Natural killer cell (primary cell): ENCODE data around the gene MKKS. TPM values are rescaled to one million over a fixed set of nuclear protein-coding genes. Genes with fewer than 3 reads are reported as not detected.

ENCODE experiments used
- ATAC-seq, 3 donors: fragments of 150-1000 bp in 2 of 3; fragments of 200-7000 bp in 1 of 3; cut with Tn5 transposase; 1 replicate in 1 of 3; 2 replicates in 2 of 3; pipeline ENCODE4 v1.10.0; 2021; ENCODE audit warnings: mild to moderate bottlenecking in 2 of 3, moderate library complexity in 2 of 3
- DNase-seq, 2 donors: peaks; one replicate each; pipeline versions ENCODE4 v3.0.0 to v3.0.0-alpha.2; 2013 to 2021; ENCODE audit warnings: mixed read lengths in 1 of 2
- H3K27ac ChIP-seq: one replicate; pipeline ENCODE4 v1.5.1; 2013; ENCODE audit warnings: mild to moderate bottlenecking, low read length
- H3K27me3 ChIP-seq: one replicate; pipeline ENCODE4 v1.6.1; 2013; ENCODE audit warnings: low read length; ENCODE audit not compliant: control insufficient read depth, insufficient read depth
- H3K36me3 ChIP-seq: one replicate; pipeline ENCODE4 v1.6.1; 2013; ENCODE audit warnings: low read length; ENCODE audit not compliant: control insufficient read depth, insufficient read depth
- H3K4me1 ChIP-seq: one replicate; pipeline ENCODE4 v1.6.1; 2013; ENCODE audit warnings: low read length; ENCODE audit not compliant: control insufficient read depth, insufficient read depth
- H3K4me3 ChIP-seq: one replicate; pipeline ENCODE4 v1.5.1; 2013; ENCODE audit warnings: low read length
- H3K9me3 ChIP-seq: one replicate; pipeline ENCODE4 v1.6.1; 2013; ENCODE audit warnings: low read length; ENCODE audit not compliant: control insufficient read depth, insufficient read depth
- H3K27ac Mint-ChIP-seq, 2 donors: one replicate each; pipeline ENCODE4 v1.8.0; 2022; ENCODE audit warnings: mild to moderate bottlenecking in 2 of 2, mixed read lengths in 2 of 2, moderate library complexity in 1 of 2
- H3K27me3 Mint-ChIP-seq, 2 donors: one replicate each; pipeline ENCODE4 v1.8.0; 2022; ENCODE audit warnings: low read depth in 2 of 2, mixed read lengths in 2 of 2
- H3K36me3 Mint-ChIP-seq: one replicate; pipeline ENCODE4 v1.8.0; 2022; ENCODE audit warnings: mixed read lengths
- H3K4me1 Mint-ChIP-seq, 2 donors: one replicate each; pipeline ENCODE4 v1.8.0; 2022; ENCODE audit warnings: mixed read lengths in 2 of 2
- H3K4me3 Mint-ChIP-seq: one replicate; pipeline ENCODE4 v1.8.0; 2022; ENCODE audit warnings: mild to moderate bottlenecking, moderate library complexity, mixed read lengths
- H3K9me3 Mint-ChIP-seq, 2 donors: one replicate each; pipeline ENCODE4 v1.8.0; 2022; ENCODE audit warnings: mixed read lengths in 2 of 2
- WGBS: methylation state at CpG from one replicate; pipeline ENCODE4 v1.1.7; 2013; ENCODE audit warnings: missing lambda C conversion rate; ENCODE audit not compliant: insufficient coverage; 5-methylcytosine and 5-hydroxymethylcytosine counted together
- intact Hi-C: fragments of 100-400 bp; cut with micrococcal nuclease; formaldehyde crosslinking; loops from one replicate; pipeline ENCODE4 v1.14.2; 2022
- total RNA-seq, 4 donors: library from RNA; stranded (reverse); fragments of 120-200 nt in 1 of 4; gene quantifications; one replicate each; pipeline versions ENCODE4 v1.2.3 to v1.2.4, GENCODE V29; 2013 to 2022
- TF ChIP-seq, protein P1 (sequence below): fragments of 200-600 bp; IDR thresholded peaks from one replicate; pipeline ENCODE4 v1.8.0; 2022; ENCODE audit warnings: antibody characterized with exemption

Gene MKKS
- total RNA-seq, 3 donors from 2014 or later (not counting 1 experiment from before 2014, with no cell fraction given), result 3.5 to 6.2 (median 3.6) TPM

DNA sequence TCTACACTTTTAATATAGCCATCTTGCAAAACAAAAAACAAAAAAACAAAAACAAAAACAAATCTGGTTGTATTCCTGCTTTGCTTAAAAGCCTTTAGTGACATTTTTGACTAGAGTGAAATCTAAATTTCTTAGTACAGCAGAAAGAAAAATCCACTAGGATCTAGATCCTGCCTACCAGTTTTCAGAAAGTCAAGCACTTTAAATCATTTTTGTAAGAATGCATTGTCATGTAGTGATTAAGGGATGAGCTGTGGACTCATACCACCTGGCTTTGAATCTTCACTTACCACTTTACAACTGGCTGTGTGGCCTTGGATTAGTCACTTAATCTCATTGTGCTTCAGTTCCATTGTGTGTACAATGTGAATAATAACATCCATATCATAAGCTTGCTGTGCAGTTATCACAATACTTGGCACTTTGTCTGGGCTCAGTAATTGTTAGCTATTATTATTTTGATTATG is 4.0 kb downstream of the MKKS start:
- H3K36me3 Mint-ChIP-seq, result no peaks in the 10 kb centered on the region
- H3K27ac ChIP-seq, result no peak overlapping the region
- no peaks in the 10 kb centered on the region for H3K9me3 Mint-ChIP-seq
- peak overlapping the region in 1 of 2 donors; percentile 21 for H3K27ac Mint-ChIP-seq
- H3K27me3 Mint-ChIP-seq, result no peaks in the 10 kb centered on the region
- no peaks in the 10 kb centered on the region for H3K9me3 ChIP-seq
- intact Hi-C loops, result loop anchor here (5.0 to 10.0 kb wide), 3 partner anchors 82 to 1023 kb away; partner anchors contain the start of gene JAG1
- no peaks in the 10 kb centered on the region for H3K36me3 ChIP-seq
- ATAC-seq (no peak), DNase-seq (no peak)
- no peak overlapping the region for H3K4me3 Mint-ChIP-seq
- H3K4me1 Mint-ChIP-seq, result peaks cover 47 to 71% of the 10 kb centered on the region in 2 donors
- H3K27me3 ChIP-seq, result no peaks in the 10 kb centered on the region
- H3K4me1 ChIP-seq, result peaks cover 9% of the 10 kb centered on the region
- H3K4me3 ChIP-seq, result no peak overlapping the region
- TF ChIP-seq, protein P1, sequence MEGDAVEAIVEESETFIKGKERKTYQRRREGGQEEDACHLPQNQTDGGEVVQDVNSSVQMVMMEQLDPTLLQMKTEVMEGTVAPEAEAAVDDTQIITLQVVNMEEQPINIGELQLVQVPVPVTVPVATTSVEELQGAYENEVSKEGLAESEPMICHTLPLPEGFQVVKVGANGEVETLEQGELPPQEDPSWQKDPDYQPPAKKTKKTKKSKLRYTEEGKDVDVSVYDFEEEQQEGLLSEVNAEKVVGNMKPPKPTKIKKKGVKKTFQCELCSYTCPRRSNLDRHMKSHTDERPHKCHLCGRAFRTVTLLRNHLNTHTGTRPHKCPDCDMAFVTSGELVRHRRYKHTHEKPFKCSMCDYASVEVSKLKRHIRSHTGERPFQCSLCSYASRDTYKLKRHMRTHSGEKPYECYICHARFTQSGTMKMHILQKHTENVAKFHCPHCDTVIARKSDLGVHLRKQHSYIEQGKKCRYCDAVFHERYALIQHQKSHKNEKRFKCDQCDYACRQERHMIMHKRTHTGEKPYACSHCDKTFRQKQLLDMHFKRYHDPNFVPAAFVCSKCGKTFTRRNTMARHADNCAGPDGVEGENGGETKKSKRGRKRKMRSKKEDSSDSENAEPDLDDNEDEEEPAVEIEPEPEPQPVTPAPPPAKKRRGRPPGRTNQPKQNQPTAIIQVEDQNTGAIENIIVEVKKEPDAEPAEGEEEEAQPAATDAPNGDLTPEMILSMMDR, result no peak

DNA sequence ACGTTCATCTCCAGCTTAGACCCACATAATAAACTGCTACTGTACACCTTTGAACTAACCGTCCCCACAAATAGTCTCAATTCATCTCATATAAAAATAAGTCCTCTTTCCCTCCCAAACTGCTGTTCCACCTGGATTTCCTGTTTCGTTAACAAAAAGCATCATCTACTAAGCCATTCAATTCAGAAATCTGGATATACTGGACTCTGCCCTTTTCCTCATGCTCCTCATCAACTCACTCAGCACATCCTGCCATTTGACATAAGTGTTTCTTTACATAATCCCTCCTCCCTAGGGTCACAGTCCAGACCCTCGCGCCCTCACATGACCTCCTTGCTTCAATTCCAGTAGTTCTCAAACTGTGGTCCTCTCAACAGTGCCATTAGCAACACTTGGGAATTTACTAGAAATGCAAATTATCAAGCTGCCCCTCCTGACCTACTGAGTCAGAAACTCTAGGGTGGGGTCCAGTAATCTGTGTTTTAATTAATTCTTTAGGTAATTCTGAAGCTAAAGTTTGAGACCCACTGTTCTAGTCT is 4.5 kb downstream of the MKKS start:
- H3K27me3 Mint-ChIP-seq, result no peaks in the 10 kb centered on the region
- H3K4me1 Mint-ChIP-seq, result peaks cover 46 to 68% of the 10 kb centered on the region in 2 donors
- 96% methylated on average over 5 of the region's 5 CpGs for WGBS

DNA sequence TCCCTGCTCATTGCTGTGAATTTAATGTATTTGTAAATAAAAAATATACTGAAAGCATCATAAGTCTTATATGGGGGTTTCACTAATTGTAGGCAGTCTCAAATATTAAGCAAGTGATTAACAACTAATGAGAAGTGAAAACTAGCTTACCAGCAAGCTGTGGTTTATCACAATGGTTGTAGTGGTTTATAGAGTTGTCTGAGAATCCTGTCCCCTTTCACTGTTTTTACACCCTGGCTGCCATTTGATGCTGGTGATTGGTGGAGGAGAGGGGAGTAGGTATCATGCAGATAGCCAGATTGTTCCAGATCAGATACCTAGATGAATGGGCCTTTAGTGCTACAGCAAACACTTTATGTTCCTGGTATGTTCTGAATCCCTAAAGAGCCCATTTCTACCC is 6.0 kb downstream of the MKKS start:
- DNase-seq, result peak in 1 of 2 donors; percentile 20

More for the DNA sequence above, 4.5 kb downstream of the MKKS start:
- Histone ChIP-seq H3K27me3 (no peaks in the 10 kb centered on the region), H3K27ac (no peak overlapping the region), H3K36me3 (no peaks in the 10 kb centered on the region), H3K4me3 (no peak overlapping the region), H3K4me1 (peaks cover 9% of the 10 kb centered on the region), H3K9me3 (no peaks in the 10 kb centered on the region)
- intact Hi-C loops, result loop anchor here (5.0 kb wide), 1 partner anchor 1022 kb away; no protein-coding TSS in a partner anchor
- Mint-ChIP-seq H3K9me3 (no peaks in the 10 kb centered on the region), H3K27ac (no peak overlapping the region), H3K4me3 (no peak overlapping the region), H3K36me3 (no peaks in the 10 kb centered on the region)
- ATAC-seq (no peak), DNase-seq (no peak)
- TF ChIP-seq, protein P1, result no peak

More for the DNA sequence above, 6.0 kb downstream of the MKKS start:
- no peaks in the 10 kb centered on the region for H3K36me3 Mint-ChIP-seq
- H3K9me3 ChIP-seq, result no peaks in the 10 kb centered on the region
- no peak overlapping the region for H3K4me3 Mint-ChIP-seq
- peak in 1 of 3 donors; percentile 43 for ATAC-seq
- no peaks in the 10 kb centered on the region for H3K27me3 ChIP-seq
- H3K27ac ChIP-seq, result no peak overlapping the region
- no peak overlapping the region for H3K27ac Mint-ChIP-seq
- no peak overlapping the region for H3K4me3 ChIP-seq
- peaks cover 35 to 55% of the 10 kb centered on the region in 2 donors for H3K4me1 Mint-ChIP-seq
- no peaks in the 10 kb centered on the region for H3K9me3 Mint-ChIP-seq
- H3K36me3 ChIP-seq, result no peaks in the 10 kb centered on the region
- no peaks in the 10 kb centered on the region for H3K27me3 Mint-ChIP-seq
- peaks cover 2% of the 10 kb centered on the region for H3K4me1 ChIP-seq
- TF ChIP-seq, protein P1, result no peak
- intact Hi-C loops, result loop anchor here (5.0 kb wide), 1 partner anchor 1021 kb away; no protein-coding TSS in a partner anchor
